Measurements from ENCODE around the gene DOCK3.
"Not testable (repeated sequence)": the region's sequence is repeated elsewhere in the genome, so short reads cannot be mapped to it uniquely, and the experiment has no call there.

DOCK3 gene

GRCh38 chr3:50950591-50950990, 275.9 kb downstream of the DOCK3 start:
- no peaks in the 10 kb centered on the region for H3K4me1 ChIP-seq
- no peaks in the 10 kb centered on the region for H3K9me3 ChIP-seq
- H3K27me3 ChIP-seq = no peaks in the 10 kb centered on the region
- no peaks in the 10 kb centered on the region for H3K36me3 ChIP-seq
- no peak for TF ChIP-seq CTCF (IDR thresholded peaks at IDR 0.05; ENCODE audit: low read depth, low read length)
- H3K4me3 ChIP-seq (ENCODE audit: low read depth, low read length) = no peak overlapping the region
- no peak for DNase-seq

GRCh38 chr3:50953825-50954414, 279.2 kb downstream of the DOCK3 start:
- Histone ChIP-seq H3K9me3 (no peaks in the 10 kb centered on the region), H3K4me1 (no peaks in the 10 kb centered on the region), H3K4me3 (ENCODE audit: low read depth, low read length) (no peak overlapping the region), H3K36me3 (no peaks in the 10 kb centered on the region), H3K27me3 (no peaks in the 10 kb centered on the region)
- no peak for DNase-seq
- no peak for TF ChIP-seq CTCF (IDR thresholded peaks at IDR 0.05; ENCODE audit: low read depth, low read length)

- no peaks in the 10 kb centered on the region for H3K4me1 ChIP-seq
- no peak for DNase-seq
- no peaks in the 10 kb centered on the region for H3K9me3 ChIP-seq
- H3K36me3 ChIP-seq = no peaks in the 10 kb centered on the region
- TF ChIP-seq CTCF (IDR thresholded peaks at IDR 0.05; ENCODE audit: low read depth, low read length) = no peak
- no peak overlapping the region for H3K4me3 ChIP-seq (ENCODE audit: low read depth, low read length)
- H3K27me3 ChIP-seq = no peaks in the 10 kb centered on the region
Observed at GRCh38 chr3:50961386-50961785, 286.7 kb downstream of the DOCK3 start.

GRCh38 chr3:50971487-50971924, 296.8 kb downstream of the DOCK3 start:
- H3K4me1 ChIP-seq = no peaks in the 10 kb centered on the region
- H3K36me3 ChIP-seq = no peaks in the 10 kb centered on the region
- peak; percentile 78 for TF ChIP-seq CTCF (IDR thresholded peaks at IDR 0.05; ENCODE audit: low read depth, low read length)
- no peak overlapping the region for H3K4me3 ChIP-seq (ENCODE audit: low read depth, low read length)
- H3K27me3 ChIP-seq = no peaks in the 10 kb centered on the region
- DNase-seq = peak; percentile 21
- no peaks in the 10 kb centered on the region for H3K9me3 ChIP-seq

- H3K4me3 ChIP-seq (ENCODE audit: low read depth, low read length) = no peak overlapping the region
- no peak for TF ChIP-seq CTCF (IDR thresholded peaks at IDR 0.05; ENCODE audit: low read depth, low read length)
- H3K4me1 ChIP-seq = no peaks in the 10 kb centered on the region
- no peaks in the 10 kb centered on the region for H3K9me3 ChIP-seq
- no peaks in the 10 kb centered on the region for H3K27me3 ChIP-seq
- no peak for DNase-seq
- H3K36me3 ChIP-seq = no peaks in the 10 kb centered on the region
Observed at GRCh38 chr3:50972029-50972428, 297.3 kb downstream of the DOCK3 start.

GRCh38 chr3:50978586-50978985, 303.9 kb downstream of the DOCK3 start:
- H3K4me3 ChIP-seq (ENCODE audit: low read depth, low read length); H3K4me1 ChIP-seq; H3K27me3 ChIP-seq; H3K36me3 ChIP-seq; DNase-seq; H3K9me3 ChIP-seq: not testable (repeated sequence)
